GM19043 (cell line): ENCODE data around the gene KRTAP10-9.
"Not testable (repeated sequence)": the region's sequence is repeated elsewhere in the genome, so short reads cannot be mapped to it uniquely, and the experiment has no call there.

Experiments used
- ATAC-seq: cut with Tn5 transposase; IDR thresholded peaks from one replicate; pipeline ENCODE4 v1.9.1; 2021; ENCODE audit warnings: low read depth; ENCODE audit not compliant: unreplicated experiment

The KRTAP10-9 gene

DNA sequence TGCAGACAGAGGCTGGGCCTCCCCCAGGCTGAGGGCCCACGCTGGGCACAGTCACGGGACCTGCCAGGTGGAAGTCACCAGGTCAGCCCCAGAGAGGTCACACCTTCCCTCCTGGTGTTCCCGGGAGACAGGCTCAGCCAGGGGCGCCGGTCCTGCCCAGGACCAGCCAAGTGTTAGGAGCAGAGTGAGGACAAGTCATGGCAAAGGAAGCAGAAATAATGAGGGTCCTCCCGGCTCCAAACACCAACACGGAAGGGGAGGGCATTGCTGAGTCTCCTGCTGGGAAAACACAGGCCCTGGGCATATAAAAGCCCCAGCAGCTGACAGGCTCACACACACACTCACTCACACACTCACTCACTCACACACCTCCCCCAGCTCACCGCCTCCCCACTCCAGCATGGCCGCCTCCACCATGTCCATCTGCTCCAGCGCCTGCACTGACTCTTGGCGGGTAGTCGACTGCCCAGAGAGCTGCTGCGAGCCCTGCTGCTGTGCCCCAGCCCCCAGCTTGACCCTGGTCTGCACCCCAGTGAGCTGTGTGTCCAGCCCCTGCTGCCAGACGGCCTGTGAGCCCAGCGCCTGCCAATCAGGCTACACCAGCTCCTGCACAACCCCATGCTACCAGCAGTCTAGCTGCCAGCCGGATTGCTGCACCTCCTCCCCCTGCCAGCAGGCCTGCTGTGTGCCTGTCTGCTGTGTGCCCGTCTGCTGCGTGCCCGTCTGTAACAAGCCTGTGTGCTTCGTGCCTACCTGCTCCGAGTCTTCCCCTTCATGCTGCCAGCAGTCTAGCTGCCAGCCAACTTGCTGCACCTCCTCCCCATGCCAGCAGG is 10.3 kb downstream of the KRTAP10-9 start, which contains the start of gene KRTAP10-10:
KRTAP10-10 (plus strand) TSS at position 339 of the 833 bp plus-strand sequence; CDS start at position 401, 62 bp downstream.
- no peak for ATAC-seq

DNA sequence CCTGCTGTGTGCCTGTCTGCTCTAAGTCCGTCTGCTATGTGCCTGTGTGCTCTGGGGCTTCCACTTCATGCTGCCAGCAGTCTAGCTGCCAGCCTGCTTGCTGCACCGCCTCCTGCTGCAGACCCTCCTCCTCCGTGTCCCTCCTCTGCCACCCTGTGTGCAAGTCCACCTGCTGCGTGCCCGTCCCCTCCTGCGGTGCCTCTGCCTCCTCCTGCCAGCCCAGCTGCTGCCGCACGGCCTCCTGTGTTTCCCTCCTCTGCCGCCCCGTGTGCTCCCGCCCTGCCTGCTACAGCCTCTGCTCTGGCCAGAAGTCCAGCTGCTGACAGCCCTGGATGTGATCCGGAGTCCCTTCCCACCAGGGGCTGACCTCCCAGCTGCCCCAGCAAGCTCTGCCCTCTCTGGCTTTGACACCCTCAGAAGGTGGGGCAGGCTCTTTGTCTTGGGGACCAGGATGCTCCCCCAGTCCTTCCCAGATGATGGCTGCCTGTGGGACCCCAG is 11.0 kb downstream of the KRTAP10-9 start:
- ATAC-seq = not testable (repeated sequence)

DNA sequence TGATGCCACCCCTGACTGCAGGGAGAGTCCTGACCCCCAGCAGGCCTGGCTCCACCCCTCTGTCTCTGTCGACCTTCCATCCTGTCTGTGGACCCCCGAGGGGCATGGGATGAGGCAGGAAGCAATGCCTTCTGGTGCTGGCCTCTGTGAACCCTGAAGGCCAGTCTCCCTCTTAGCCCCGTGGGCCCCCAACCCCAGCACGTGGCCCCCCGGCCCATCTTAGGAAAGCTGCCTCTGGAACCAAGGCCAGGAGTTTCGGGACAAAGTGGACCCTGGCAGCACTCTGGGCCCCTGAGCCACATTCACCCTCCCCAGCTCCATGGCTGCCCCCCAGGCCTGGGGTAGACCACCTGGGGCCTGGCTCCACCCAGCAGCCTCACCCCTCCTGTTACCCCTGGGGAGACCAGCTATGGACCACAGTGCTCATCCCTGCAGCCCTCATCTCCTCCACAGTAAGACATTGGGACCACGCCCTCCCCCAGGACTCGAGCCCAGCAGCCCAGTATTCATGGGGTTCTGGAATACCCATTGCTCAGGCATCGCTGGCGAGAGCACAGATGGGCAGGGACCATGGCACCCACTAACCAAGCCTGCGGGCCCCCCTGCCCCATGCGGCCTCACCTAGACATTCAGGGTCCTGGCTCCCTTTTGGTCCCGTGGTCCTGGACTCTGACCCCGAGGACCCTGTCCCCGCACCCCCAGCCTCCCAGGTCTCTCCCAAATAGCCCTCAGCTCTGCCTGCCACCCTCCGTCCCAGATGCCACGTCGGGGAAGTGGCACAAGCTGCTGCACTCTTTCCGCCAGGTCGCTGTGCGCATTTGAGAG is 11.8 kb downstream of the KRTAP10-9 start:
- not testable (repeated sequence) for ATAC-seq

DNA sequence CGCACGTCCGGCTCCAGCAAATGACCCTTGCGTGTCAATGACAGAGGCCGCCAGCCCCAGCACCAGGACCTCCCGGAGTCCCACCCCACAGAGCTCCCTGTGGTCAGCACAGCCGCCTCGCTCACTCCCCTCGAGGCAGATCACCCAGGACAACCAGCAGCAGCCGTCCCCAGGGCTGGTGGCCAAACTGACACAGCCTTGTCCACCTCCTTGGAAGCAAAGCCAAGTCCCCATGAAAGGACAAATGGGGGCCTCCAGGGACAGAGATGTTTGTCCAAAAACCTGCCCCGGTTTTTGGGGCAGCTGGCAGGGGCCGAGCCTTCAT is 12.4 kb downstream of the KRTAP10-9 start:
- no peak for ATAC-seq

DNA sequence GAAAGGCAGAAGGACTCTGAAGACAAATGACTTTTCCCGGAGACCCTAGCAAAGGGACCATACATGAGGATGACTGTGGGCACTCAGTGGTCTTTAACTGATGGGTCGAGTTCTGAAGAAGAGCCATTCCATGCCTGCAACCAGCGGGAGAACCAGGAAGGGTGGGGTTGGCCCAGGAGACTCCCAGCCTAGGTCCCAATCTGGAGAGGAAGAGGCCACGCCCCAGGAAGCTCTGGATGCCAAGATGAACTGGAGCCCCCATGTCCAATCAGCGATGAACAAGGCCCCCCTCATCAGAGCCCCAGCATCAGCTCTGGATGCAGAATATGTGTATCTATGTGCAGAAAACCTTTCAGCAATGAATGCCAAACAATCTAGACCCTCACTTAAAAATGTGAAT is 13.9 kb downstream of the KRTAP10-9 start:
- ATAC-seq = no peak

DNA sequence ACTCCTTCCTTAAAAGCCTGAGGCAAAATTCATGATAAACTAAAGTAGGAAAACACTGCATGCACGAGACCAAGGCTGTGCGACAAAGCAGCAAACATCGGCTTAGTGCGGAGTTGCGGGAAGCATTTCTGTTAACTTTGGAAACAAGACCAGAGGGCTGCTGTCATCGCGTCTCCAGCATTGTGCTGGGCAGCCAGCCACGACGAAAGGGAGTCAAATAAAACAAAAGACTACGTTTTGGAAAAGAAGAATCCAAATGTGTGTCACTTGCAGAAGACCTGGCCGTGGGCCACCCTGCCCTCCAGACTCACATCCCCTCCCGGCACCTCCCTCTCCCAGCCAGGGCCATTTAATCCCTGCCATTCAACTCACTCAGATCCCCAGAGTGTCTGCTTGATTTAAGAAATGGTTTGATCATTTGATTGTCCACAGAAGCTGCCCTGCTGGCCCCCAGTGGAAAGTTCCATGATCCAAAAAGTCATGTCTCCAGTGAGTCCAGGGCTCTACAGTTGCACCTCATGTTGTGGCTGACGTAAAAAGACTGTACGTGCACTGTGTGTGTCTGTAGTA is 16.9 kb downstream of the KRTAP10-9 start:
- ATAC-seq = no peak

DNA sequence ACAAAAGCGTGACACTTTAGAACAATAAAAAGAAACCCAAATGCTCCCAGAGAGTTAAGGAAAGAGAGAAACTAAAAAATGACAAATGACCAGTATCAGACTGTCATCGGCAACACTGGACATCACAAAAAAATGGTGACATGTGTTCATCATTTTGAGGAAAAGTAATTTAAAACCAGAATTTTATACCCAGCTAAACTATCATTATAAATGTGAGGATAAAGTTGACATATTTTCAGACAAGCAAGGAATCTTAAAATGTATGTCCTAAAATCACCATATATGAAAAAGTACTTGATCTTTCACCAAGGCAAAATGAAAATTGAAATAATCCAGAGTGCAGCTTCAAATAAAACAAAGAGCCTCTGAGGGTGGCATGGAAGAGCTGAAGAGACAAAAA is 18.0 kb downstream of the KRTAP10-9 start:
- ATAC-seq = no peak

DNA sequence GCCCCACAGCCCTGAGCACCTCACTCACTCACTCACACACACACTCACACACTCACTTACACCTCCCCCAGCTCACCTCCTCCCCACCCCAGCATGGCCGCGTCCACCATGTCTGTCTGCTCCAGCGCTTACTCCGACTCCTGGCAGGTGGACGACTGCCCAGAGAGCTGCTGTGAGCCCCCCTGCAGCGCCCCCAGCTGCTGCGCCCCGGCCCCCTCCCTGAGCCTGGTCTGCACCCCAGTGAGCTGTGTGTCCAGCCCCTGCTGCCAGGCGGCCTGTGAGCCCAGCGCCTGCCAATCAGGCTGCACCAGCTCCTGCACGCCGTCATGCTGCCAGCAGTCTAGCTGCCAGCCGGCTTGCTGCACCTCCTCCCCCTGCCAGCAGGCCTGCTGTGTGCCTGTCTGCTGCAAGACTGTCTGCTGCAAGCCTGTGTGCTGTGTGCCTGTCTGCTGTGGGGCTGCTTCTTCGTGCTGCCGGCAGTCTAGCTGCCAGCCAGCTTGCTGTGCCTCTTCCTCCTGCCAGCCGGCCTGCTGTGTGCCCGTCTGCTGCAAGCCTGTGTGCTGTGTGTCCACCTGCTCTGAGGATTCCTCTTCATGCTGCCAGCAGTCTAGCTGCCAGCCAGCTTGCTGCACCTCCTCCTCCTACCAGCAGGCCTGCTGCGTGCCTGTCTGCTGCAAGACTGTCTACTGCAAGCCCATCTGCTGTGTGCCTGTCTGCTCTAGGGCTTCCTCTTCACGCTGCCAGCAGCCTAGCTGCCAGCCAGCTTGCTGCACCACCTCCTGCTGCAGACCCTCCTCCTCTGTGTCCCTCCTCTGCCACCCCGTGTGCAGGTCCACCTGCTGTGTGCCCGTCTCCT is 19.7 kb downstream of the KRTAP10-9 start, which contains the start of gene KRTAP10-11:
KRTAP10-11 (plus strand) TSS at position 49 of the 856 bp plus-strand sequence; CDS start at position 94, 45 bp downstream.
- ATAC-seq = not testable (repeated sequence)

DNA sequence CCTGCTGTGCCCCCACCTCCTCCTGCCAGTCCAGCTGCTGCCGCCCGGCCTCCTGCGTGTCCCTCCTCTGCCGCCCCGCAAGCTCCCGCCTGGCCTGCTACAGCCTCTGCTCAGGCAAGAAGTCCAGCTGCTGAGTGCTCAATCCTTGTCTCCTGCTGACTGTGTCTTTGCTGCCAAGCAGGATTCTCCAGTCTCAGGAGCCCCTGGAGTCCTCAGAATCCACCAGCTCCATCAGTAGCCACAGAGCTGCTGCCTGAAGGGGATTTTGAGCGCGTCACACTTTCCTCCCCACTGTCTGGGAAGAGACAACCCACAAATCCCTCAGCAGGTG is 20.3 kb downstream of the KRTAP10-9 start:
- no peak for ATAC-seq

DNA sequence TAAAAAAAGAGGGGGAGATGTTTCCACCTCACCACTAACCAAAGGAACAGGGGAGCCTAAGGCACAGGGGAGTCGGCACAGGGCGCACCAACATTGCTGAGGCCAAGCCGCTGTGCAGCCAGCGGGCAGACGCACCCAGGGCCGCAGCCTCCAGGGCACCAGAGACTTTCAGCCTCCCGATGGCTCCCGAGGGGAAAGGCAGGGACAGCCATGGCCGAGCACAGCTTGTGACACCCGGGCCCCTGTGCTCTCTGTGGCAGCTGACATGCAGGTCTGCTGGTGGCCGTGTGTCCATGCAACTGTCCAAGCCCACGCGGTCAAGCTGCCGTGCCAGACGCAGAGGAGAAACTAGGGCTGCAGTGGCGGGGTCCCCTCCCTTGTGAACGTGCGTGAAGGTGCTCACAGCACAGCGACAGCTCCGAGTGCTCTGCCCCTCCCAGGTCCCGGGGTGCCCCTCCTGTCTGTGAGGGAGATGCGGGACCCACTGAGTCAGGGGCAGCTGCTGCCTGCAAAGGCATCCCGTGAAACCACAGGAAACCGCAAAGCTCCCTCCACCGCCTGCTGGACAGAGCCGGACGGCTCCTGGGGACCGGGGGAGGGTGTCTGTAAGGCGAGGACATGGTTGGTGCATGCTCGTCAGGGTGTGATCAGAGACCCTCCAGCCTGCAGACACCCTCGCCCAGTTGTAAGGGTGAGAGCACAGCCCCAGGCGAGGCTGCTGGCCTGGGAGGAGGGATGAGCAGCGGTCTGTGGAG is 21.8 kb downstream of the KRTAP10-9 start:
- no peak for ATAC-seq

DNA sequence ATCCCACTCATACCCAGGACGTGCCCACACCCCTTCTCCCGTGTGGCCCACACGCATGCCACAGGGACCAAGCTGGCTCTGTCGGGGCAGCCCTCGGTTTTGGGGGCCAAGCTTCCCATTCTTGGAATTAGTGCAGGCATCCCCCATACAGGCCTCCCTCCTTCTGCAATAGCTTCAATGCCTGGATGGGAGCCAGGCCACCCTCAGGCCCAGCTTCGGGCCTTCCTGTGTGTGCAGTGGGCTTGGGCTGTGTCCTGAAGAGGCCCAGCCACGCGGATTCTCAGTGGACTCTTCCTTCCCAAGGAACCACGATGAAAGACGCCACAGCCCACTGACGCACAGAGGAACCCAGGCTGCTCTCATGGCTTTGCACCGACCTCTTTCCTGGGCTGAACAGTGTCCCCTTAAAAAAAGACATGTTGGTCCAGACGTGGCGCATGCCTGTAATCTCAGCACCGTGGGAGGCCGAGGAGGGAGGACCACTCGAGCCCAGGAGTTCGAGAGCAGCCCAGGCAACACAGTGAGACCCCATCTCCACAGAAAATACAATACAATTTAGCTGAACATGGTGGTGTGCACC is 22.7 kb downstream of the KRTAP10-9 start:
- no peak for ATAC-seq

DNA sequence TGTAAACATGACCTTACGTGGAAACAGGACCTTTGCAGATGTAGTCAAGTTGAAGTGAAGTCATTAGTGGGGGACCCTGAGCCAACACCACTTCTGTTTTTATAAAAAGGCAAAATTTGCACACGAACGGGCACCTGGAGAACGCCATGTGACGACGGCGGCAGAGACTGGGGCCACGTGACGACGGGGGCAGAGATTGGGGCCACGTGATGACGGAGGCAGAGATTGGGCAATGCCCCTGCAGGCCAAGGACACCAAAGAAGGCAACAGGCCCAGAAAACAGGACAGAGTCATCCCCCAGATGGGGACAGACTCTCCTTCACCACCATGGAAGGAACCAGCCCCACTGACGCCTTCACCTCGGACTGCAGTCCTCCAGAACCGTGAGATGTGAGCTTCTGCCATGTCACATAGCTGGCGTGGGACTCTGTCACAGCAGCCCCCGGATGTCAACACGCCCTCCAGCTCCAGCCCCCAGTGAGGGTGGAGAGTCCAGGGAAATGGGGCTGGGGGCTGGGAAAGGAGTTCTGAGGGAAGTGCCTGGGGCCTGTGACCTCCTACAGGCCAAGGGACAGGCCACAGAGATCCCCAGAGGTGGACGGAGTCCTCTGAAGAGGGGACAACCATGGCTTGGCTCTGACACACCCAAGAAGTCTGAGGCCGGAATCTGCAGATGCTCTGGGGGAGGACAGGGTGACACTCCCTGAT is 23.5 kb downstream of the KRTAP10-9 start:
- ATAC-seq = no peak

DNA sequence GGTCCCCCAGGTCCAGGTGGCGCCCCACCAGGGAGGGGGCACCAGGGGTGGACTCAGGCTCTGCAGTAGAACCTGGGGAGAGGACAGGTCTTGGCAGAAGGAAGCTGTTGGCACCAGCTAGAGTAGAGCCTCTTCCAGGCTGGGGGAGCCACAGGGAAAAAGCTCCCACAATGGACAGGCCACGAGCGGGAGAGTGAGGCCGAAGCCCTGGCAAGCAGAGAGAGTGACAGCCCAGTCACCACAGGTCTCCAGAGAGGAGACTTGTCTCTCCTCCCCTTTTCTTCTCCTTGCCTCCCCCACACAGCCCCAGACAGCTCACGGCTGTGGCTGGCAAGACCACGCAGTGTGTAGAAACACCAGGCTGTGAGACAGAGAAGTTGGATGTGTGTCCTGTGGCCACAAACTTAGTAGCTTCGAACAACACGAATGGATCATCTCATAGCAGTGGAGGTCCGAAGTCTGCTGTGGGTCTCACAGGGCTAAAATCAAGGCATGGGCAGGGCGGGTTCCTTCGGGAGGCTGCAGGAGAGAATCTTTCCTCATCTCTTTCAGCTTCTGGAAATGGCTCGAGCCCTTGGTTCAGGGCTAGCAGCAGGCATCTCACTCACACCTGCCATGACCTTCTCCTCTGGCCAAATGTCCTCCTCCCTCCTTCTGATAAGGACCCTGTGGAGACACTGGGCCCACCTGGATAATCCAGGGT is 24.2 kb downstream of the KRTAP10-9 start:
- no peak for ATAC-seq

DNA sequence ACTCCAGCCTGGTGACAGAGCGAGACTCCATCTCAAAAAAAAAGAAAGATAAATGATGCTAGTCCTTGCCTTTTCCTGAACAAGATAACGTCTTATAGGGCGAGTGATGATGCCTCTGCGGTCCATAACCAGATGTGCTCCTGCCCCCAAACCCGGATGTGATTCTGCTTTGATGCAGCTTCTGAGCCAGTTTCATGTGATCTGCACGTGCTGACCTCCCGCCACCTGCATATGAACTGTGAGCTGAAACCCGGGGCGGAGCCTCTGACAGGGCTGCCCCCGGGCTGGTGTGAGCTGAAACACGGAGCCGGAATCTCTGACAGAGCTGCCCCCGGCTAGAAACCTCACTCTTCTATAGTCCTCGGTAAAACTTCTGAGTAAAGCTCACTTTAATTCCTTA is 26.2 kb downstream of the KRTAP10-9 start:
- ATAC-seq = no peak

DNA sequence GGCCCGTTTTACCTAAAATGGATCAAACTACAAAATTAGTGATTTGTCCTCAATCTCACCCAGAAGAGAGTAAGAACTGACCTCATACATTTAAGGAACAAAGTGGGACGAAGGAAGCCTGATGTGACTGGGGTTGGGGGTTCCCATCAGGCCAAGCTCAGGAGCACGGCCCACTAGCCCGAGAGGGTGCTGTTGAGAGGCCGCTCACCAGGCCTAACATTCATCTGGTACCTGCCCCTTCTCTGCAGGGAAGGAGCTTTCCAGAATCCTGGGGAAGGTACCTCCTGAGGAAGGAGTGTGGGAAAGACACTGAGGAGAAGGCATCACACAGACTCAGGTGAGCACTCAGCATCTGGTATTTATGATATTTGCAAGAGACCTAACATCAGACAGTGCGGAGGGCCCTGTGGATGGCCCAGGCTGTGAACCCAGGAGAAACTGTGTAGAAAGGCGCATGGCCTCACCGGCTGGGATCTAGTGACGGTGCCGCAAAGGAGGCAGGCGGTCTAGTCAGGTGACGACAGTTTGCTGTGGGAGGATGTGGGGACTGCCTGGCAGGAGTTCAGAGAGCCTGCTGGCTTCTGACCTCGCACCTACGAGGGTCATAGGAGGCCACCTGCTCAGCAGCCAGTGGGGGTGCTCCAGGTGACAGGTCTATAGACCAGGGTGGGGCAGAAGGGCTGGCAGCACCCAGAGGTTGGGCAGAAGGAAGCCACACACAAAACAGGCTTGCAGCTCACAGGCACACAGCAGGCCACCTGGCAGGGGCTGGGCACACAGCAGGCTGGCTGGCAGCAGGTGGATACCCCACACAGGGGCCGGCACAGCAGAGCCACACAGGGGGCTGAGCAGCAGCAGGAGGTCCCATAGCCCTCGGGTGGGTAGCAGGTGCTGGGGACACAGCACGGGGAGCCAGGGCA is 27.0 kb downstream of the KRTAP10-9 start:
- no peak for ATAC-seq

DNA sequence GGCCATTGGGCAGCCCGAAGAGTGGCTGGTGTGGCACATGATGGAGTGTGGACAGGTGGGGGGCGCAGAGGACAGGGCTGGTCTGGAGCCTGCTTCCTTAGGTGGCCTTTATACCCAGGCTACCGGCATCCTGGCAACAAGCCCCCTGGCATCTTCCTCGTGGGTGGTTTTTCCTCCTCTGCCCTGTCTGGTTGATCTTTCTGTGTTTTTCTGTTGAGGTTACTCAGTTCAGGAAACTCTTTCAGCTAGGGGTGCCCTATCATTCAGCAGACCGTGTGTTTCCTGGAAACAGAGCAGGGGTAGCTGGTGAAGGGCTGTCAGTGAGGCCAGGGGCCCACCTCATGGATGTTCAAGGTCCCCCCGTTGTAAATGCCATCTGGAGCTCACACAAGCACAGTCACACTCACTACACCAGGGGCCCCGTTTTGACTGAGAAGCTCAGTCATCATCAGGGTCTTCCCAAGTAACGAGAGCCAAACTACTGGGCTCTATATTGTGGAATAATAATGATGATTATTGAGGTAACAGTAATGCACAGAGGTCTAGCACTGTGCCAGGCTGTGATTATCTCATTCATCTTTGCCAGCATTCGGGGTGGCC is 27.8 kb downstream of the KRTAP10-9 start, which contains the start of gene KRTAP12-4:
KRTAP12-4 (minus strand) TSS at position 84 of the 600 bp plus-strand sequence; CDS start at position 39, 45 bp downstream.
- ATAC-seq = no peak
